ENCODE results near the gene SUMO4. TPM values are rescaled to one million over a fixed set of nuclear protein-coding genes. Genes with fewer than 3 reads are reported as not detected.

SUMO4 gene
- total RNA-seq (2022; extraction: Qiagen RNA extraction; ENCODE audit: low read depth), result not detected in 5 replicates

DNA sequence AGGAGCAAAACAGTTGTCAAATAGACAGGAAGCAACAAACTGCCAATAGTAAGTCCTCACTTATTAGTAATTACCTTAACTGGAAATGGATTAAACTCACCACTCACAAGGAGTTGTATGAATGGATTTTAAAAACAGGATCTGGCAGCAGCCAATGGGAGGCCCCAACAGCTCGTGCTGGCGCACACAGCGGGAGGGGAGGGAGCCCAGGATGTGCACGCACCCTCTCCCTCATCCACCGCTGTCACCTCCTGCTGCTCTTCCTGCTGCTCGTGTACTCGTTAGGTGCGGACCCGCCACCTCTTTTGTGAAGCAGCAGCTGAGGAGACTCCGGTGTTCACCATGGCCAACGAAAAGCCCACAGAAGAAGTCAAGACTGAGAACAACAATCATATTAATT is at the start of gene SUMO4:
SUMO4 (plus strand) TSS at position 213 of the 400 bp plus-strand sequence; CDS start at position 343, 130 bp downstream.

Other genes with a start within 250 kb of the SUMO4 start
- gene TAB2, start 82.5 kb upstream of the SUMO4 start, total RNA-seq (2022; extraction: Qiagen RNA extraction; ENCODE audit: low read depth), result 14.7 to 31.1 TPM (median 24.1 TPM) in 5 replicates
- gene ZC3H12D, start 84.8 kb downstream of the SUMO4 start, total RNA-seq (2022; extraction: Qiagen RNA extraction; ENCODE audit: low read depth), result 0.06 to 0.09 TPM (median 0.06 TPM) in 4 of 5 replicates, not detected in the other
- 10.6 to 22.6 TPM (median 15.2 TPM) in 5 replicates for gene PPIL4, start 145.8 kb downstream of the SUMO4 start, total RNA-seq (2022; extraction: Qiagen RNA extraction; ENCODE audit: low read depth)
- 15.9 to 34.2 TPM (median 27.5 TPM) in 5 replicates for gene GINM1, start 166.1 kb downstream of the SUMO4 start, total RNA-seq (2022; extraction: Qiagen RNA extraction; ENCODE audit: low read depth)
- 8.6 to 12.4 TPM (median 11.2 TPM) in 5 replicates for gene KATNA1, start 248.5 kb downstream of the SUMO4 start, total RNA-seq (2022; extraction: Qiagen RNA extraction; ENCODE audit: low read depth)

Measured in A549 treated with RU486 at 1 μM for 4 hours (cell line).